OCI-LY7 (cell line): ENCODE measurements around the gene GLA.

Experiments
- CTCF ChIP-seq: fragments of 200-600 bp; sonication (generic); conservative IDR thresholded peaks from 2 replicates; pipeline ENCODE4 v1.5.1; 2014; ENCODE audit warnings: mild to moderate bottlenecking, antibody characterized with exemption, low read length, moderate library complexity, mixed read lengths
- EZH2phosphoT487 ChIP-seq: fragments of 200-600 bp; sonication (generic); IDR thresholded peaks from 2 replicates; pipeline ENCODE4 v1.6.1; 2018; ENCODE audit warnings: low read depth, borderline replicate concordance, mild to moderate bottlenecking, mixed run types, antibody characterized with exemption, low read length, moderate library complexity, mixed read lengths

GRCh38 chrX:101450085-101450484, 42.4 kb upstream of the GLA start:
- TF ChIP-seq CTCF (no peak), EZH2phosphoT487 (no peak)
